Epithelial cell of esophagus (primary cell): ENCODE data around the gene IPO13.

Experiments used
- DNase-seq: peaks from one replicate; pipeline ENCODE4 v3.0.0; 2010; ENCODE audit warnings: low read depth
- H3K4me3 ChIP-seq: 2 replicates; pipeline ENCODE4 v1.5.1; 2011; ENCODE audit warnings: mild to moderate bottlenecking, low read length, control low read depth
- CTCF ChIP-seq: IDR thresholded peaks from 2 replicates; pipeline ENCODE4 v1.5.1; 2011; ENCODE audit warnings: low read depth, mild to moderate bottlenecking, low read length, control low read depth, inconsistent platforms; ENCODE audit not compliant: insufficient read depth; ENCODE audit errors: missing control alignments

The IPO13 gene

GRCh38 chr1:43981135-43981491 lies 34.4 kb downstream of the IPO13 start:
- DNase-seq = peak; percentile 47
- no peak for TF ChIP-seq CTCF
- peak overlapping the region; percentile 60 for H3K4me3 ChIP-seq

- DNase-seq = no peak
- no peak overlapping the region for H3K4me3 ChIP-seq
- no peak for TF ChIP-seq CTCF
Measured at GRCh38 chr1:43981636-43982035, 34.9 kb downstream of the IPO13 start.

GRCh38 chr1:43982241-43982640 lies 35.5 kb downstream of the IPO13 start:
- no peak for DNase-seq
- TF ChIP-seq CTCF = no peak
- H3K4me3 ChIP-seq = no peak overlapping the region

GRCh38 chr1:43982808-43983207 lies 36.1 kb downstream of the IPO13 start:
- no peak for TF ChIP-seq CTCF
- H3K4me3 ChIP-seq = no peak overlapping the region
- no peak for DNase-seq

GRCh38 chr1:43983253-43983899 lies 36.6 kb downstream of the IPO13 start:
- H3K4me3 ChIP-seq = no peak overlapping the region
- no peak for DNase-seq
- TF ChIP-seq CTCF = no peak

- H3K4me3 ChIP-seq = no peak overlapping the region
- TF ChIP-seq CTCF = no peak
- DNase-seq = no peak
Measured at GRCh38 chr1:43984855-43985254, 38.1 kb downstream of the IPO13 start.

GRCh38 chr1:43985984-43986595 lies 39.3 kb downstream of the IPO13 start:
- TF ChIP-seq CTCF = no peak
- no peak overlapping the region for H3K4me3 ChIP-seq
- peak; percentile 52 for DNase-seq
